ENCODE results near the gene OBP2B.
"Not testable (repeated sequence)": the region's sequence is repeated elsewhere in the genome, so short reads cannot be mapped to it uniquely, and the experiment has no call there.

The OBP2B gene

GRCh38 chr9:133201424-133202144 lies 7.5 kb downstream of the OBP2B start:
- DNase-seq (ENCODE audit: low read depth in 2 of 2) = no peak

- no peak for DNase-seq (ENCODE audit: low read depth in 2 of 2)
These were observed 8.4 kb downstream of the OBP2B start for GRCh38 chr9:133200631-133201030.

GRCh38 chr9:133199648-133200321 lies 9.3 kb downstream of the OBP2B start:
- DNase-seq (ENCODE audit: low read depth in 2 of 2) = peak in 1 of 2 donors; percentile 5

GRCh38 chr9:133195029-133195428 lies 14.0 kb downstream of the OBP2B start:
- DNase-seq (ENCODE audit: low read depth in 2 of 2) = no peak

GRCh38 chr9:133194597-133194996 lies 14.5 kb downstream of the OBP2B start:
- no peak for DNase-seq (ENCODE audit: low read depth in 2 of 2)

GRCh38 chr9:133191989-133192388 lies 17.1 kb downstream of the OBP2B start:
- DNase-seq (ENCODE audit: low read depth in 2 of 2) = no peak

- DNase-seq (ENCODE audit: low read depth in 2 of 2) = no peak
These were observed 19.2 kb downstream of the OBP2B start for GRCh38 chr9:133189826-133190225.

GRCh38 chr9:133188843-133189180 lies 20.2 kb downstream of the OBP2B start:
- no peak for DNase-seq (ENCODE audit: low read depth in 2 of 2)

- no peak for DNase-seq (ENCODE audit: low read depth in 2 of 2)
These were observed 20.8 kb downstream of the OBP2B start for GRCh38 chr9:133188006-133188842.

- no peak for DNase-seq (ENCODE audit: low read depth in 2 of 2)
These were observed 21.5 kb downstream of the OBP2B start for GRCh38 chr9:133187561-133188005.

GRCh38 chr9:133186736-133187135 lies 22.3 kb downstream of the OBP2B start:
- DNase-seq (ENCODE audit: low read depth in 2 of 2) = no peak

GRCh38 chr9:133184971-133185370 lies 24.1 kb downstream of the OBP2B start:
- no peak for DNase-seq (ENCODE audit: low read depth in 2 of 2)

GRCh38 chr9:133182151-133182550 lies 26.9 kb downstream of the OBP2B start:
- DNase-seq (ENCODE audit: low read depth in 2 of 2) = no peak

GRCh38 chr9:133181561-133181960 lies 27.5 kb downstream of the OBP2B start:
- DNase-seq (ENCODE audit: low read depth in 2 of 2) = no peak

- no peak for DNase-seq (ENCODE audit: low read depth in 2 of 2)
These were observed 28.1 kb downstream of the OBP2B start for GRCh38 chr9:133180953-133181352.

- DNase-seq (ENCODE audit: low read depth in 2 of 2) = no peak
These were observed 36.0 kb downstream of the OBP2B start for GRCh38 chr9:133173056-133173455.

- DNase-seq (ENCODE audit: low read depth in 2 of 2) = no peak
These were observed 37.7 kb downstream of the OBP2B start for GRCh38 chr9:133171161-133171961.

GRCh38 chr9:133170716-133171115 lies 38.3 kb downstream of the OBP2B start:
- DNase-seq (ENCODE audit: low read depth in 2 of 2) = no peak

GRCh38 chr9:133169687-133170086 lies 39.4 kb downstream of the OBP2B start:
- DNase-seq (ENCODE audit: low read depth in 2 of 2) = not testable (repeated sequence)

GRCh38 chr9:133169102-133169501 lies 39.9 kb downstream of the OBP2B start:
- DNase-seq (ENCODE audit: low read depth in 2 of 2) = no peak

GRCh38 chr9:133168432-133168831 lies 40.6 kb downstream of the OBP2B start:
- no peak for DNase-seq (ENCODE audit: low read depth in 2 of 2)

- no peak for DNase-seq (ENCODE audit: low read depth in 2 of 2)
These were observed 41.3 kb downstream of the OBP2B start for GRCh38 chr9:133167769-133168168.

Measured in stimulated activated CD8-positive, alpha-beta memory T cell treated with anti-CD3 and anti-CD28 coated beads, Interleukin-2, amount 100 ng/mL, for 1 hour (primary cell).